HepG2 (cell line): ENCODE measurements around the gene RERE. TPM values are rescaled to one million over a fixed set of nuclear protein-coding genes. Genes with fewer than 3 reads are reported as not detected.

Source experiments
- ATAC-seq: fragments of 200-7000 bp; cut with Tn5 transposase; 3 replicates; pipeline ENCODE4 v1.9.1; 2020; ENCODE audit warnings: mild to moderate bottlenecking, moderate library complexity
- BruUV-seq: library from RNA; stranded (reverse); fragments of 400-500 nt; replicated peaks from 2 replicates; lab custom pipeline; 2021; lab: Mats Ljungman, UMichigan
- CTCF ChIA-PET: fragments of 300-600 bp; formaldehyde crosslinking; extraction: SDS; loops from one replicate; lab custom pipeline; 2021; ENCODE audit warnings: low total read pairs, inconsistent platforms, low intra/inter-chr PET ratio; lab: Yijun Ruan, JAX
- POLR2A ChIA-PET: fragments of 350-600 bp; sonication (Branson Sonifier 250); formaldehyde crosslinking; loops from one replicate; lab custom pipeline; 2020; ENCODE audit warnings: antibody characterized with exemption, inconsistent platforms; lab: Yijun Ruan, JAX
- DNase-seq: peaks from one replicate; pipeline ENCODE4 v3.0.0-alpha.2; 2015; ENCODE audit warnings: low spot score
- FAIRE-seq: peaks from 3 replicates; lab custom pipeline; 2011; peaks lifted over from hg19 to GRCh38; lab: Jason Lieb, UNC
- H2AFZ ChIP-seq: one replicate; pipeline ENCODE4 v1.6.1; 2011; ENCODE audit warnings: low read length, inconsistent platforms
- H3K27ac ChIP-seq: fragments of 300-600 bp; 3 replicates; pipeline ENCODE4 v1.8.0; 2011; ENCODE audit warnings: mixed run types, mild to moderate bottlenecking, mixed read lengths, low read length, inconsistent platforms; ENCODE audit not compliant: insufficient read depth; ENCODE audit errors: extremely low read length
- H3K27me3 ChIP-seq, 2 experiments: fragments of 200-600 bp in 1 of 2; 2 replicates in 1 of 2; 3 replicates in 1 of 2; pipeline versions ENCODE4 v1.6.0 to v1.8.0; 2011; ENCODE audit warnings: low read length in 2 of 2, mild to moderate bottlenecking in 2 of 2, moderate library complexity in 2 of 2, inconsistent platforms in 1 of 2; ENCODE audit not compliant: insufficient read depth in 2 of 2, control insufficient read depth in 1 of 2
- H3K36me3 ChIP-seq, 2 experiments: fragments of 200-600 bp in 1 of 2; replicated peaks in 1 of 2; 2 replicates in 1 of 2; 3 replicates in 1 of 2; pipeline versions ENCODE4 v1.5.1 to v1.8.0; 2011; ENCODE audit warnings: low read length in 2 of 2, inconsistent platforms in 1 of 2; ENCODE audit not compliant: insufficient read depth in 2 of 2, control insufficient read depth in 1 of 2
- H3K4me1 ChIP-seq: 2 replicates; pipeline ENCODE4 v1.5.1; 2012; ENCODE audit warnings: low read length, inconsistent platforms; ENCODE audit not compliant: insufficient read depth
- H3K4me2 ChIP-seq: 2 replicates; pipeline ENCODE4 v1.6.0; 2011; ENCODE audit warnings: low read depth, low read length, inconsistent platforms
- H3K4me3 ChIP-seq, 3 experiments: fragments of 200-600 bp in 1 of 3; sonication (generic), shearing (Covaris generic) in 1 of 3; replicated peaks in 1 of 3; 2 replicates each; pipeline ENCODE4 v1.5.1; 2011 to 2016; ENCODE audit warnings: low read length in 3 of 3, inconsistent platforms in 2 of 3, low read depth in 2 of 3, mild to moderate bottlenecking in 2 of 3, control low read depth in 1 of 3, mixed read lengths in 1 of 3; ENCODE audit not compliant: insufficient read depth in 1 of 3
- H3K79me2 ChIP-seq: one replicate; pipeline ENCODE4 v1.6.1; 2011; ENCODE audit warnings: low read length, inconsistent platforms; ENCODE audit not compliant: insufficient read depth
- H3K9ac ChIP-seq: 2 replicates; pipeline ENCODE4 v1.6.0; 2011; ENCODE audit warnings: mild to moderate bottlenecking, low read depth, low read length, inconsistent platforms; ENCODE audit not compliant: insufficient read depth
- H3K9me3 ChIP-seq: 2 replicates; pipeline ENCODE4 v1.5.1; 2012; ENCODE audit warnings: mild to moderate bottlenecking, low read length
- H4K20me1 ChIP-seq: 2 replicates; pipeline ENCODE4 v1.6.0; 2011; ENCODE audit warnings: inconsistent platforms, mild to moderate bottlenecking, low read length, moderate library complexity; ENCODE audit not compliant: insufficient read depth
- ATF6 ChIP-seq: sonication (generic); formaldehyde crosslinking; conservative IDR thresholded peaks from 2 replicates; pipeline ENCODE4 v1.4.0; 2020; ENCODE audit warnings: missing genetic modification reagents
- FOXK1 ChIP-seq: sonication (generic); formaldehyde crosslinking; IDR thresholded peaks from 2 replicates; pipeline ENCODE4 v1.4.0; 2020; ENCODE audit warnings: low read depth, missing genetic modification reagents, borderline replicate concordance
- GMEB1 ChIP-seq: sonication (generic); formaldehyde crosslinking; IDR thresholded peaks from 2 replicates; pipeline ENCODE4 v1.5.1; 2020; ENCODE audit warnings: missing genetic modification reagents, mild to moderate bottlenecking, borderline replicate concordance
- HOXD1 ChIP-seq: sonication (generic); formaldehyde crosslinking; IDR thresholded peaks from 2 replicates; pipeline ENCODE4 v1.5.0; 2020; ENCODE audit warnings: missing genetic modification reagents
- JDP2 ChIP-seq: sonication (generic); formaldehyde crosslinking; IDR thresholded peaks from 2 replicates; pipeline ENCODE4 v1.8.1; 2022; ENCODE audit warnings: missing genetic modification reagents, borderline replicate concordance
- KDM4B ChIP-seq: sonication (generic); formaldehyde crosslinking; IDR thresholded peaks from 2 replicates; pipeline ENCODE4 v1.4.0; 2020; ENCODE audit warnings: missing genetic modification reagents
- KLF9 ChIP-seq: IDR thresholded peaks from 2 replicates; pipeline ENCODE4 v1.6.1; 2016; ENCODE audit warnings: low read depth
- LBX2 ChIP-seq: sonication (generic); formaldehyde crosslinking; IDR thresholded peaks from 2 replicates; pipeline ENCODE4 v1.5.0; 2020; ENCODE audit warnings: missing genetic modification reagents, mild to moderate bottlenecking, borderline replicate concordance
- NFRKB ChIP-seq: fragments of 450-650 bp; IDR thresholded peaks from 2 replicates; pipeline ENCODE4 v1.6.1; 2017
- RAD51 ChIP-seq: fragments of 450-650 bp; IDR thresholded peaks from 2 replicates; pipeline ENCODE4 v1.6.1; 2016; ENCODE audit warnings: borderline replicate concordance
- SMARCC2 ChIP-seq: fragments of 450-650 bp; IDR thresholded peaks from 2 replicates; pipeline ENCODE4 v1.6.1; 2017; ENCODE audit warnings: antibody characterized with exemption, mild to moderate bottlenecking
- SNAPC2 ChIP-seq: sonication (generic); formaldehyde crosslinking; IDR thresholded peaks from 2 replicates; pipeline ENCODE4 v1.8.1; 2022; ENCODE audit warnings: mild to moderate bottlenecking, missing genetic modification reagents
- TFDP1 ChIP-seq: IDR thresholded peaks from 2 replicates; pipeline ENCODE4 v1.6.1; 2016; ENCODE audit warnings: missing compliant biosample characterization, missing genetic modification reagents, borderline replicate concordance
- TP53 ChIP-seq: sonication (generic); formaldehyde crosslinking; conservative IDR thresholded peaks from 2 replicates; pipeline ENCODE4 v1.4.0; 2020; ENCODE audit warnings: missing genetic modification reagents
- ZBTB8A ChIP-seq: sonication (generic); formaldehyde crosslinking; IDR thresholded peaks from 2 replicates; pipeline ENCODE4 v1.4.0; 2020; ENCODE audit warnings: mild to moderate bottlenecking, low read depth, missing genetic modification reagents, borderline replicate concordance
- ZNF230 ChIP-seq: sonication (generic); formaldehyde crosslinking; IDR thresholded peaks from 2 replicates; pipeline ENCODE4 v1.4.0; 2020; ENCODE audit warnings: mild to moderate bottlenecking, missing genetic modification reagents
- ZNF256 ChIP-seq: sonication (generic); formaldehyde crosslinking; conservative IDR thresholded peaks from 2 replicates; pipeline ENCODE4 v1.4.0; 2020; ENCODE audit warnings: missing genetic modification reagents
- ZNF501 ChIP-seq: sonication (generic); formaldehyde crosslinking; IDR thresholded peaks from 2 replicates; pipeline ENCODE4 v1.5.1; 2020; ENCODE audit warnings: mild to moderate bottlenecking, moderate library complexity, missing genetic modification reagents
- ZNF543 ChIP-seq: sonication (generic); formaldehyde crosslinking; IDR thresholded peaks from 2 replicates; pipeline ENCODE4 v1.4.0; 2020; ENCODE audit warnings: mild to moderate bottlenecking, missing genetic modification reagents
- ZNF7 ChIP-seq: IDR thresholded peaks from 2 replicates; pipeline ENCODE4 v1.6.1; 2016; ENCODE audit warnings: missing biosample characterization, missing genetic modification reagents
- WGBS: methylation state at CpG from one replicate; pipeline ENCODE4 v1.1.6; 2017; ENCODE audit warnings: low lambda C conversion rate; 5-methylcytosine and 5-hydroxymethylcytosine counted together
- in situ Hi-C: cut with HindIII; loops from 2 replicates; pipeline ENCODE4 v1.10.0; 2017; ENCODE audit warnings: low pct_unique_long_range_greater_than_20kb; ENCODE audit not compliant: extremely low pct_ligation_motif_present
- intact Hi-C: fragments of 100-400 bp; cut with micrococcal nuclease; formaldehyde crosslinking; loops from one replicate; pipeline ENCODE4 v1.10.0; 2022; ENCODE audit not compliant: unreplicated experiment
- polyA plus RNA-seq, 8 experiments: library from polyadenylated mRNA; depleted of rRNA in 3 of 8; stranded (reverse) in 7 of 8; unstranded in 1 of 8; fragments of >200 nt; fragmentation: Illumina TruSeq in 4 of 8; extraction: Trizol in 4 of 8; gene quantifications; 2 replicates each; pipeline versions ENCODE4 v1.2.1 to v1.2.3, GENCODE V29; 2011 to 2016; ENCODE audit warnings: low read depth in 4 of 8, missing spikeins in 1 of 8, mixed read lengths in 1 of 8; ENCODE audit not compliant: insufficient read depth in 1 of 8
- total RNA-seq, 5 experiments: library from RNA; depleted of rRNA; stranded (reverse); fragments of >200 nt; fragmentation: Illumina TruSeq; extraction: Trizol; gene quantifications; 2 replicates each; pipeline ENCODE4 v1.2.3, GENCODE V29; 2016; ENCODE audit warnings: low read depth in 1 of 5

The RERE gene
- total and polyA plus RNA-seq, 2 of the 13 experiments (the other 11 are each of a cell fraction or from before 2014, with no cell fraction given): 18.3 to 21.9 TPM

- CTCF ChIA-PET: no interaction called here
Observed at GRCh38 chr1:8599646-8600212, 217.7 kb downstream of the RERE start.

More at GRCh38 chr1:8599646-8600212, 217.7 kb downstream of the RERE start:
- in situ Hi-C loops (no loop called here), intact Hi-C loops (no loop called here)
- H3K36me3 ChIP-seq: peaks cover 6 to 24% of the 10 kb centered on the region in 2 experiments
- 96% methylated on average over 6 of the region's 6 CpGs for WGBS
- H3K4me3 ChIP-seq: no peak overlapping the region
- H3K9me3 ChIP-seq: no peaks in the 10 kb centered on the region
- H3K27ac ChIP-seq: peak overlapping the region; percentile 21
- H2AFZ ChIP-seq: no peak overlapping the region
- no peak overlapping the region for H3K4me2 ChIP-seq
- TF ChIP-seq ZNF230: no peak
- TF ChIP-seq TP53 (CRISPR knock-in tag): no peak
- TF ChIP-seq SNAPC2 (CRISPR knock-in tag): no peak
- TF ChIP-seq KDM4B (CRISPR knock-in tag): no peak
- TF ChIP-seq ATF6: no peak
- no peak for TF ChIP-seq NFRKB
- TF ChIP-seq ZNF256 (CRISPR knock-in tag): no peak
- TF ChIP-seq ZNF7: no peak
- TF ChIP-seq ZBTB8A (CRISPR knock-in tag): no peak
- no peak for TF ChIP-seq JDP2 (CRISPR knock-in tag)
- TF ChIP-seq LBX2 (CRISPR knock-in tag): no peak
- TF ChIP-seq ZNF501: no peak
- no peak for TF ChIP-seq ZNF543 (CRISPR knock-in tag)
- no peak for TF ChIP-seq KLF9 (CRISPR knock-in tag)
- no peak for TF ChIP-seq FOXK1
- TF ChIP-seq SMARCC2: no peak
- no peak for TF ChIP-seq HOXD1 (CRISPR knock-in tag)
- TF ChIP-seq TFDP1 (CRISPR knock-in tag): no peak
- no peak for TF ChIP-seq RAD51
- TF ChIP-seq GMEB1: no peak
- POLR2A ChIA-PET: no interaction called here
- H3K27me3 ChIP-seq: no peaks in the 10 kb centered on the region
- peaks cover 78% of the 10 kb centered on the region for H3K79me2 ChIP-seq
- FAIRE-seq (no peak), DNase-seq (no peak), ATAC-seq (no peak)
- peaks cover 30% of the 10 kb centered on the region for H4K20me1 ChIP-seq
- no peak overlapping the region for H3K9ac ChIP-seq
- BruUV-seq: no TSS peak
- H3K4me1 ChIP-seq: peaks cover 18% of the 10 kb centered on the region
